HG03196 (cell line): ENCODE measurements around the gene CPB1.

Experiments used
- ATAC-seq: cut with Tn5 transposase; IDR thresholded peaks from one replicate; pipeline ENCODE4 v1.9.1; 2021; ENCODE audit not compliant: unreplicated experiment

Gene CPB1

DNA sequence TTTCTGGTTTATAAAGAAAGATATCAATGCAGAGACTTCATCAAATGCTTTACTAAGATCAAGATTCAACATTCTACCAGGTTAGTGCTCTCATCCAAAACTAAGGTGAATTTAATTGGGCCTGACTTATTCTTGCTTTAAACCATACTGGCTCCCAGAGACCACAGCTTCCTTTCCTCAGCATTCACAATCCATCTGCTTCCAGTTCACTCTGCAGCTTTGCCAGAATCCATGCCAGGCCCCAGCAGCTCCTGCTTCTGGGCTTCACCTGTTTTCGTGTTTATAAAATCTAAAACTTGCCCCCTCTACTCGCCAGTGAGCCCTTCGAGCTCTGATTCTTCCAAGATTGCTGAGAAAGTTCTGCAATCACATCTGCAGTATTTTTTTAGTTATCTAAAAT lies 2.3 kb downstream of the CPB1 start:
- ATAC-seq, result no peak

DNA sequence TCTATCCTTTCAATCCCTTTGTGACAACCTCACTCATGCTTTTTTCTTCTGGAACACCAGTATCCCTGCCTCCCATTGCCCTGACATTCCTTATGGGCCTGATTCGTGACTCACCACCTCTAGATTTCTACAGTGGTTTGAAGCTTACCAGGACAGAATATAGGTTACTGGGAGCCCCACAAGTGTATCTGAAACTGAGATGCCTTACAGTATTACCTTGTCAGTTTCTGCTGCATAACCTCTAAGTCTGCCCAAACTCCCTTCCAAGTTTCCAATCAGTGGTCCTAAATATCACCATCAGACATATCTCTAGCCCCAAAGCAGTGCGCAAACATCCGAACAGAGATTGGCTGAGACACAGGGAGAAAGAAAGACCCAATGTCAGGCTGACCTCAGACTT lies 5.6 kb downstream of the CPB1 start:
- no peak for ATAC-seq

DNA sequence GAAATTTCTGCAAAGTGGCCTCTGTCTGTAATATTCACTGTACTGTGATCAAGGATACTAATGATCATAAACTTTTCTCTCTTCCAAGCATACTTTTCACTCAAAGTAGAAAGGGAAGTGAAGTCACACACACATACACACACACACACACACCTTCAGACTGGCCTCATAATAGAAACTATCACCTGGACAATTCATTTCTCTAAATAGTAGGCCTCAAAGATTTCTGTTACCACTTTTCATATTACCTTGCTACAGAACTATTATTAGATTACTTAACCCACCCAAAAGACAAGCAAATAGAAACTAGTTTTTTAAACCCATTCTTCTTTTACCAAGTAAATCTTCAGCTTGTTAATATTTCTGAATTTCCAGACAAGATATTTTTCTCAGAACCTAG lies 12.2 kb downstream of the CPB1 start:
- ATAC-seq, result no peak

DNA sequence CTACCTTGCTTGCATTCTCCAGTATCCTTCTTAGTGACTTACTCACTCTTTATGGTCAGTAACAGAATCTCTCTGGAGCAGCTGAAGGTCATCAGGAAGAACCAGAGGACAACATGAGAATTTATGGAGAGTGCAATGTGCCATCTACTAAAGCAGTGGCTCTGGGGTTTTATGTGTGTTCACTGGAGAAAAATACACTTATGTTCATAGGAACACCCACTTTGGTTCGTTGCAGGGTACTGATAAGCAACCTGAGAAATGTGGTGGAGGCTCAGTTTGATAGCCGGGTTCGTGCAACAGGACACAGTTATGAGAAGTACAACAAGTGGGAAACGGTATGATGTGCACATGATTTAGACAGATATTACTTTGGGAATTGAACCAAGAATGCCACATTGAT lies 12.8 kb downstream of the CPB1 start:
- no peak for ATAC-seq

DNA sequence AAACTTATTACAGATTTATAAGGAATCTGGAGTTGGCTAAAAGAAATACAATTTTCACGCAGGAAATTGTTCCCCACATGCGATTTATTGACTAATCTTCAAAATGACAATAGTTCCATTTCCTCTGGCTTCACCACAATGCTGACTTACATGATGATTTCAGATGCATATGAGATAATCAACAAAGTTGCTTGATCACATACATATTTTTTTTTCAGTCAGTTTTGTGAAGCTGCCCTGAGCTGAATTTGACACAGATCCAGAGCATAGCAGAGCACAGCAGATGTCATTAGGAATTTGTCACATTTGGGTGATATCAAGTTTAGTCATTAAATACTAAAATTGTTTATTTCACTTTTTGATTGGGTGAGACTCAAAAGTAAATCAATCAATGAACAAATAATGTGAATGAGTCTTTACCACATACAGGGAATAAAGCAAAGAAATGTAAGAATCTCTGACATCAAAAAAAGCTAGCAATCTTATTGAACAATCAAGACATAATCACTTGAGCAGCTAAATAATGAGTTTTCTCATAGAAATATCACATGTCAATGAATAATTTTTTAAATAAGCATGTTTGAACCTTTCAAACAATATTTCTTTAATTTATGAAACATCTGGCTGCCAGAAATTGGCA lies 18.3 kb downstream of the CPB1 start:
- no peak for ATAC-seq

DNA sequence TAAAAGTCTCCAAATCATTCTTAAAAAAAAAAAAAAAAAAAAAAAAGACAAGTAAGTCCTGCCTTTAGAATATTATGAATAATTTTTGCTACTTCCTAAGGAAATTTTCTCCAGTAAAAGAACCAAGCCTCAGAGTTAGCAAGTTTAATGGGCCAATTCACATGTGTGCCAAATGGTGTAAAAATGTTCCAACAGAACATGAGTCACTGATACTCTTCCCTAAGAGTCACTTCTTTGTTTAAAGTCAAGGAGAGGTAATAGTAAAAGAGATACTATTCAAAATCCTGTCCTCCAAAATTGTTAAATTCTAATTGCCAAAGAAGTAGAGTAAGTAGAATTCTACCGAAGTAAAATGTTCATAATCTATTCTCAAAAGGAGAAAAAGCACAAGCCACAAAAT lies 19.7 kb downstream of the CPB1 start:
- ATAC-seq, result no peak

DNA sequence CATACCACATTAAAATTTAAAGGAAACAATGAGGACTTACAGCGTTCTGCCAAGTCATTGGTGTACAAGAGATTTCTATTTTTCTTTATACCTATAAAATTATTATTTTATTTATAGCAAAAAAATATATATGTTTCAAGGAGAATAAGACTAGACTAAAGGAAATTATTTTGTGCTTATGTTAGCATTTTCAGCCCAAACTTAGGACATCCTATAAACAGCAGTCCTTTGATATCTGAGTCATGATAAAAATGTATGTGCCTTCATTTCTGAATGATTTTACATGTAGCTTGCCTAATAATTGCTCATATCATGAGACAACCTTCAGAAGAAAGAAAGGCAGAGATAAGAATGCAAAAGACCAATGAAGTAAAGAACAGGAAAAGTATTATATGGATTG lies 20.8 kb downstream of the CPB1 start:
- no peak for ATAC-seq

DNA sequence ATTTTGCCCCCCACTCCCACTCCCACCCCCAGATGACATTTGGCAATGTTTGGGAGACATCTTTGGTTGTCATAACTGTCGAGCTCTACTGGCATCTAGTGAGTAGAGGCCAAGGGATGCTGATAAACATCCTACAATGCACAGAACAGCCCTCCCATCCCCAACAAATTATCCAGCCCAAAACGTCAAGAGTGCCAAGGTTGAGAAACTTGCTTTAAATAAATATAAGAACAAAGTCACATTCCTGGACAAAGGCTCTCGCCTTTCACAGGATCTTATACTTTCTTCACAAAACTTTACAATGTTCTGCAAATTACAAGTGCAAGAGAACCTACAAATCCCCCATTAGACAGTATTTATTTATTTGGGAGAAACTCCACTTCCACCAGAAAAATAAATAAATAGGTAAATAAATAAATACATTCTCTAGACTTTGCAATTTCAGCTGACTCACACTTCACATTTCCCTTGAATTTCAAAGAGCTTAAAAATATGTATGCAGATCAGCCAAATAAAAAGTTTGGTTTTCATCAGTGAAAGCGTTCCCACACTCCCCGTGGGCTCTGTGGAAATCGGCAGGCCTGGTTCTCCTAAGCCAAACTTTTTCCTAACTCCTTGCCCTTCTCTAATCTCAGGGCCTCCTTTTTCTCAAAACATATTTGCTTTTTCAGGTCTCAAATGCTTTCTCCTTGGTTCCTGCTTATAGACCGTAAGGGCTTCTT lies 24.8 kb downstream of the CPB1 start:
- no peak for ATAC-seq

DNA sequence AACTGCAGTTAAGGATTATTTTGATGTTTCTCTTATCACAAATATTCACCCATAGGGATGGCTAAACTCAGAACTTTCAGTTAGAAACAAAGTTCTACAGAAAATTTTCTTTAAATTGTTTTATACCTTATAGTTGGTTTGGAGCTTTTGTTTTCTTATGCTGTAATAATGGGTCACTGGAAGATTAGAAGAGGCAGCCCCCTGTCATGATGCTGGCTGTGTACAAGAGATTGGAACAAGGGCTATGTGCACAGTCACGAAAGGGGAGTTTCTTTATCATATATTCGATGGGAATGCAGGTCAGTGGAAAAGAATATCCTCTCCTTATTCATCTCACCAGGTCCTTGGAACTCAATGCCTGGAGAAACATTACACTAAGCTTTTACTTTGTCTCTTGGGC lies 25.5 kb downstream of the CPB1 start:
- no peak for ATAC-seq

DNA sequence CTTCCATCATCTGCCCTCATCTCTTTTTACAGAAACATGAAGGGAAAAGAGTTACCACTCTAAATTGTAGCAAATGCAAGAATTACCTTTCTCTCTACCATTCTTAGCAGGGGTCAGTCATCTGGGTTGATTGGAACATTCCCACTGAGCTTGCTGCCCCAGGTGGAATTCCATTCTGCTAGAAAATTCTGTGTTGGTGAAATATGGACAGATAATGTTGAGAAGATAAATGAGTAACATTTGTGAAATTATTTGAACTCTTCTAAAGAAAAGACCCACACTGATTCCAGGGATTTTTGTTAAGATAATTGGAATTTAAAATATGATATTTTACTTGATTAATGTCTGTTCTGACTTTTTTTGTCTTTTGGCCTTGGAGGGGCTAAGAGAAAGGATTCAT lies 26.4 kb downstream of the CPB1 start:
- ATAC-seq, result no peak

DNA sequence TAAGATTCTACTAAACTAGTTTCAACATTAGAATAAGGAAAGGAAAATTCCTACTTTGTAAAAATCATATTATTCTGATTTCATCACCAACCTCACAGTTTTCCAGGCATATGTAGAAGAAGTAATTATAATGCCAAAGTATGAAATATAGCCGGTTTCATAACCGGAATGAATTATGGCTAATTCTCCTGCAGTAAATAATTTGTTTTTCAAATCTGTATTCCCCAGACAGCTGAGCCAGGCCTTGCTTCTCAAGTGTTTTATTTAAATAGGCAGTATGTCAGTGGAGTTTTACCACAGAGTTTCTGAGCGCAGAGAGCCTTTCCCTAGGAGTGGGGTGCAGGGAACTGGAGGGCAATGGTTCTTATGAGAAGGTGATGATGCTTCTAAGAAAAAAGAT lies 28.8 kb downstream of the CPB1 start:
- ATAC-seq, result no peak

DNA sequence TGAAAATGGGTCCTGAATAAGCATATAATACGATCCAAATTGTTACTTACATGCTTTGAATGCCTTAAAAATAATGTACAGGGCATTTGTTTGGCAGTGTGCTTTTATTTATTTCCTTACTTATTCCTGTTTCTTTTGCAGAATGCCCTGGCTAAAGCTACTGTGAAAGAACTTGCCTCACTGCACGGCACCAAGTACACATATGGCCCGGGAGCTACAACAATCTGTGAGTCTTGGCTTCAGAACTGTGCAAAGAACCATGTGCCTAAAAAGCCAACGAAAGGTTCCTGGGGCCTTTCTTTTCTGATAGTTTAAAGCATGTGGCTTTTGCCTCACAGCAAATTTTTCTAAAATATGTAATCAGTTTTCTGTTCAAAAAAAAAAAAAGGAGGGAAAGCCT lies 29.7 kb downstream of the CPB1 start:
- ATAC-seq, result no peak

DNA sequence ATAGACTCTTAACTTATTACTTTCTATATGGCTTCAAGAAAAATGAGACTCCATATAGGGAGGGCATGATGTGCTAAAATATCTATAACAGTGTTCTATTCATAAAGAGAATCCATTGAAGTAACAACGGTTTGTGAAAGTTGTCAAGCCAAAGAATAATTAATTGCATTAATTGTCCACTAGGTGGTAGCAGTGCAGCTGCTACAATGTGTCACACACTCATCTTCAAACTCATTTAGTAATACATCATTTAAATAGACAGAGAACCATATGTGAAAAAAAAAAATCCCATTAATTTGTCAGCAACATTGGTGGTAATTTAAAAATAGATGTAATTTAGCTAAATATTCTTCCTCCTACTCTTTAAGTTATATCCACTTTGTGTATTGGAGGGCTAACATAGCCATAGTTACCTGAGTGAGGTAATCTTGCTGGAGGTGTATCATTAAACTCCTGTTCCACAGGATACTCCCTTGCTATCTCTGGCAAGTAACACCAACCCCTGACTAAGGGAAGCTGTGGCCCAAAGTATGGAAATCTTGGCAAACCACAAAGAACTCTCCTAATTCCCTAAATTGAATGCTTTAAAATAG lies 33.8 kb downstream of the CPB1 start:
- ATAC-seq, result peak; percentile 73

DNA sequence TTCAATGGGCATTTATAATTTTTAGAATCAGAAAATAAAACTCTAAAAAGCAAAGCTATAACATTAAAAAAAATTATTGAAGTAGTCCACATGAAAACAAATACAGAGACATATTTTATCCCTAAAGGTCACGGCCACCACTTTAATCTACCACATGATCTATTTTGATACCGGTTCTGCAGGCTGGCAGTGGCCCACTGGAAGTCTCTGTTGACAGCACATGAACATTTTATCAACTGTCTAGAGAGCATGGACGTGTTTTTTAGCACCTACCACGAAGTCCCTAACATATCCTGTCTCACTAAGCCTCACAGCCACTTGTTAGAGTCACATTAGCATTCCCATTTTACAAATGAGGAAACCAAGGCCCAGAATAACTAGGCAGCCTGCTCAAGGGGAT lies 35.7 kb downstream of the CPB1 start:
- no peak for ATAC-seq

DNA sequence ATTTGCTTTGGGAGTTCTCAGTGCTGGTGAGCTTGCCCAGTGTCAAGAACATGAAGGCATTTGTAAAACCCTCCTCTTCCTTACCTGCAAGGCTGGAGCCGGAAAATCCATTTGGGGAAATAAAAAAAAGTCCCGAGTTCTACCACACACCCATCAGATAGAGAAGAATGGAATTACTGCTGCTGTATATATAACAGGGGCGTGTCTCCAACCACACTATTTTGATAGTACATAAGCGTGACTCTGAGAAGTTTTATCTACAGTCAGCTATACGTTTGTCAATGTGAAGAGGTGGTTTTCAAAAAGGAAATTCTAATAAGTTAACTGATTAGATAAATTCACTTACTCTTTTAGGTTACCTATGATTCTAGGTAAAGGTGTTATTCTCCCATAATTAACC lies 36.2 kb downstream of the CPB1 start:
- no peak for ATAC-seq

DNA sequence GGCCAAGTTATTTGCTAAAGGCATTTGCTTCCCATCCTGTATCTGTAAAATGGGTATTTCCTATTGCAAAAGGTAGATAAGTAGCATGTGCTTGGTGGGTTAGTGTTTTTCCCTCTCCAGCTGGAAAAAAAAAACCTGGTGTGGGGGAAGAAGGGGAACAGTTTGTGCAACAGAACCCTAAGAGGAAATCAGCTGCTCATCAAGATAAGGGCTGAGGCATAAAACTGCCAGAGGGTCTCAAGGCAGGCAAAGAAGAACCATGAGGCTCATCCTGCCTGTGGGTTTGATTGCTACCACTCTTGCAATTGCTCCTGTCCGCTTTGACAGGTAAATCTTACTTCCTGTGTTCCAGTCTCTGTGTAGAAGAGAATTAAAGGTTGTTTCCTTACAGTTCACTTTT lies 37.4 kb downstream of the CPB1 start, which contains the start of gene CPA3:
Gene CPA3 (plus strand): TSS at position 248 of the 400 bp plus-strand sequence. CDS start 12 bp downstream, at position 260.
- ATAC-seq, result no peak

DNA sequence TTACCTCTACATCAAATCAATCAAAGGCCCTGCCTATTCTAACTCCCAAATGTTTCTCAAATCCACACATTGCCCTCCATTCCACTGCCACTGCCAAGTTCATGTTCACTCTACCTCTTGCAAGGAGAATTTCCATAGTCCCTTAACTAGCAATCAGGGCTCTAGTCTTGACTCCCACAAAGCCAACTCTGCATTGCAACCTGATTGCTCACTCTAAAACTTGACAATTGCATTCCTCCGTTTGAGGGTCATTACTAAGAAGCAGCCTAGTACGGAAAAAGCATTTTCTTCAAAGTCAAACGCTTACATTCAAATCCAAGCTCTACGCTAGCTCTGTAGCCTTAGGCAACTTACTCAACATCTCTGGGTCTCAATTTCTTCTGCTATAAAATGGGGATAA lies 38.6 kb downstream of the CPB1 start:
- no peak for ATAC-seq

DNA sequence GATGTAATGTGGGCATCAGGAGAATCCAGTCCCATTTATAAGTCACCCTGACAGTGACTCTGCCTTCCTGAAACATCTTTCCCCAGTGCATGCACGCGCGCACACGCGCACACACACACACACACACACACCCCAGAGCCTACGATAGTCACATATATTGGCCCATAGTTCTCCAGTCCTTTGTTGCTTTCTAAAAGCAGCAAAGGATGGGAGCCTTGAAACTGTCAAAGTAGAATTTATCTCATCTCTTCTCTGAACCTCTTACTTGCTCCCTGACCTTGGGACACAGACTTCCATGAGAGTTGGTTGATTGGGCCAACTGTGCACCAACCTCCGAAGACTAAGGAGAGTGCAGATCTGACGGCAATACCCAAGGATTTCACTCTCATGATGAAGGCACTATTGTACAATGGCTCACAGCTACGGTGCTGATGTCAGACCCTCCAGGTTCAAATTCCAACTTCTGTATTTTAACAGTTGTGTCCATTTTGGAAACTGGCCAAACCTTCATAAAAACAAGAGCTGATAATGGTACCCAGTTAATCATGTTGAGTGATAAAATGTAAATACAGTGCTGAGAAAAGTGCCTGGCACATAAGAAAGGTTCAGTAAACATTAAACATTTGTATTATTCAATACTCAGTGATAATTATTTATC lies 45.8 kb downstream of the CPB1 start:
- ATAC-seq, result no peak

DNA sequence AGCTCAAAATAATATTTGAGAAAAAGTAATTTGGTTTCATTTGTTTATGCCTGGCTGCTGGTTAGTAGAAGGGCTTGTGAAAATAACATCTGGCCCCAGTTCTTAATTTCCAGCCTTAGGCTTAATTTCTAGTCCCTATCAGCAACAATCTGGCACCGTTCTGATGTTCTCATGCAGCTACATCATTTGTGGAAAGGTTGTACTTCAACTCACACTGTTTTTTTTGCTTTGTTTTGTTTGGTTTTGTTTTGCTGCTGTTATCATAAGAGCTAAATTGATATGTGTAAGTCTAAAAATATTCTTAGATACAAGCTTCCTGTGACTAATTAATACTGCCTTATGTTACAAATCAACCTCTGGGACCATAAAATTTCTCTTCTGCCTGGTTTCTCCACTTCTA lies 46.4 kb downstream of the CPB1 start:
- ATAC-seq, result no peak

DNA sequence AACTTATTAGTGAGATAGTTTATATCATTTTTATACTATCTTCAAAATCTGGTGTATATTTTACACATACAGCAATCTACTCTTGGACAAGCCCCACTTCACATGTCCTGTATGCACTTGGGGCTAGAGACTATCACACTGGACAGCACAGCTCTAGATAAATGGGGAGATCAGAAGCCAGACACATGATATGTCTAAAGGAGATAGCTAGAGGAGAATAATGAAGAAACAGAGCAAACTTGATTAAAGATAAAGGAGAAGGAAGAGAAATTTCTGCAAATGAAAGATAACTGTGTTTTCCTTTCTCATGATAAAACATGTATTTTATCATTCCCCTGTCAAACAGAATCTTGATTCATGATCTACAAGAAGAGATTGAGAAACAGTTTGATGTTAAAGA lies 50.5 kb downstream of the CPB1 start:
- no peak for ATAC-seq

DNA sequence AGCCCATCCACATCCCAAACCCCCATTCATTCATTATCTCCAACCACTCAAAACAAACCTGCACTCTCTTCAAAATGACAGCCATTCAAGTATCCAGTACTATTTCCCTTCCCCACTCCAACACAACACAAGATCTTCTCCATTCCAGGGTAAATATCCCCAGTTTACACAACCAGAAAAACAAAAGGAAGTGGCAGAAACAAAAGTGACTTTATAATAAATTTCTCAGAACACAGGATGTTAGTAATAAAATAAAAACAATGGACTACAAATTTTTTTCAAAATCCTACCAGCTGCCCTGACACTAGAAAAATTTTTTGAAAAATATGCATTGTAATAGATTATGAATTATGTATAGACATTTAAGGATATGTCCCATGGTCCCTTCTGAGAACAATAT lies 51.6 kb downstream of the CPB1 start:
- ATAC-seq, result no peak

DNA sequence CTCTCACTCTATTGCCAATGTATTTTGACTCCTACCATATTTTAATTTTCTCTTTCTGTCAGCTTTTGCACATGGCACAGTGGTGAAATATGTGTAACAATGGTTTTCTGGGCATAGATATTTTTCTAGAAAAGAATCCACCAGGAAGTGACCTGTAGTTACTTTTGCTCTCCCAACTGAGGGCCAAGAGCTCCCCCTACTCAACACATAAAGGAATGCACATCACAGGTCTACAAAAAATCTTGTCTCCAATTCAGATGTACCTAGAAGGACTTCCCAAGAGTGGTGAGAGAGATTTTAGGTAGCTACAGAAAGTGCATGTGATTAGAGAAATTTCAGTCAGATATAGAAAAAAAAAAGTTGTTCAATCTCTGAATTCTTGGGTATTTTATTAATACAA lies 53.1 kb downstream of the CPB1 start:
- no peak for ATAC-seq
